Fibroblast of peridontal ligament (primary cell): ENCODE data around the gene KCNJ15.
"Not testable (repeated sequence)": the region's sequence is repeated elsewhere in the genome, so short reads cannot be mapped to it uniquely, and the experiment has no call there.

Experiments
- DNase-seq: peaks from one replicate; pipeline ENCODE4 v3.0.0-alpha.2; 2010; ENCODE audit errors: extremely low read depth

KCNJ15 gene

GRCh38 chr21:38244885-38245869, 11.6 kb upstream of the KCNJ15 start:
- peak; percentile 93 for DNase-seq

GRCh38 chr21:38246511-38246910, 10.3 kb upstream of the KCNJ15 start:
- no peak for DNase-seq

- DNase-seq: not testable (repeated sequence)
Observed at GRCh38 chr21:38247054-38247453, 9.7 kb upstream of the KCNJ15 start.

GRCh38 chr21:38247738-38248510, 8.9 kb upstream of the KCNJ15 start:
- DNase-seq: no peak

- no peak for DNase-seq
Observed at GRCh38 chr21:38249256-38249655, 7.5 kb upstream of the KCNJ15 start.

GRCh38 chr21:38249696-38250278, 7.0 kb upstream of the KCNJ15 start:
- DNase-seq: no peak

- no peak for DNase-seq
Observed at GRCh38 chr21:38250991-38251418, 5.8 kb upstream of the KCNJ15 start.

GRCh38 chr21:38254970-38255369, 1.8 kb upstream of the KCNJ15 start:
- DNase-seq: no peak

- no peak for DNase-seq
Observed at GRCh38 chr21:38255571-38256117, 1.1 kb upstream of the KCNJ15 start.

- DNase-seq: no peak
Observed at GRCh38 chr21:38257667-38258066, 876 bp downstream of the KCNJ15 start.

GRCh38 chr21:38258521-38259485, 2.0 kb downstream of the KCNJ15 start:
- DNase-seq: peak; percentile 97

- DNase-seq: no peak
Observed at GRCh38 chr21:38259665-38260064, 2.9 kb downstream of the KCNJ15 start.

GRCh38 chr21:38260426-38260825, 3.6 kb downstream of the KCNJ15 start:
- no peak for DNase-seq

- peak; percentile 83 for DNase-seq
Observed at GRCh38 chr21:38261851-38262250, 5.1 kb downstream of the KCNJ15 start.

- DNase-seq: peak; percentile 94
Observed at GRCh38 chr21:38263493-38263892, 6.7 kb downstream of the KCNJ15 start.

GRCh38 chr21:38264571-38264970, 7.8 kb downstream of the KCNJ15 start:
- DNase-seq: no peak

GRCh38 chr21:38265166-38265565, 8.4 kb downstream of the KCNJ15 start:
- no peak for DNase-seq

- peak; percentile 73 for DNase-seq
Observed at GRCh38 chr21:38266732-38267131, 9.9 kb downstream of the KCNJ15 start.

GRCh38 chr21:38267136-38267755, 10.5 kb downstream of the KCNJ15 start:
- peak; percentile 74 for DNase-seq
